SU-DHL-6 (cell line): ENCODE measurements around the gene TP53BP2.

Experiments
- H2AFZ ChIP-seq: fragments of 200-600 bp; sonication (generic); 2 replicates; pipeline ENCODE4 v1.6.1; 2014; ENCODE audit warnings: low read depth, mild to moderate bottlenecking, moderate library complexity, mixed read lengths, antibody characterized with exemption, low read length; ENCODE audit not compliant: severe bottlenecking
- H3F3A ChIP-seq: fragments of 200-600 bp; shearing (Covaris generic); 2 replicates; pipeline ENCODE4 v1.6.0; 2016; ENCODE audit warnings: antibody characterized with exemption, mild to moderate bottlenecking; ENCODE audit not compliant: insufficient read depth
- H3K27ac ChIP-seq: fragments of 200-600 bp; sonication (generic); 2 replicates; pipeline ENCODE4 v1.5.1; 2016; ENCODE audit warnings: low read depth, mild to moderate bottlenecking, low read length, moderate library complexity, mixed read lengths
- H3K27me3 ChIP-seq: fragments of 200-600 bp; sonication (generic), shearing (Covaris generic); 2 replicates; pipeline ENCODE4 v1.6.0; 2014; ENCODE audit warnings: mild to moderate bottlenecking, low read length
- H3K36me3 ChIP-seq: fragments of 200-600 bp; sonication (generic); 2 replicates; pipeline ENCODE4 v1.6.1; 2014; ENCODE audit warnings: mild to moderate bottlenecking, low read length, mixed read lengths
- H3K4me2 ChIP-seq: fragments of 300-600, 200-600 bp; shearing (Covaris generic), sonication (generic); 2 replicates; pipeline ENCODE4 v1.6.0; 2014; ENCODE audit warnings: low read length, low read depth, mild to moderate bottlenecking; ENCODE audit not compliant: poor library complexity, severe bottlenecking
- H3K4me3 ChIP-seq: fragments of 200-600 bp; sonication (generic); 2 replicates; pipeline ENCODE4 v1.5.1; 2014; ENCODE audit warnings: antibody characterized with exemption, low read length, mild to moderate bottlenecking, mixed read lengths; ENCODE audit not compliant: insufficient read depth, poor library complexity, severe bottlenecking
- H3K79me2 ChIP-seq: fragments of 200-600 bp; sonication (generic); 2 replicates; pipeline ENCODE4 v1.6.1; 2014; ENCODE audit warnings: mild to moderate bottlenecking, low read length, moderate library complexity; ENCODE audit not compliant: insufficient read depth
- H3K9ac ChIP-seq: fragments of 200-600 bp; sonication (generic); 2 replicates; pipeline ENCODE4 v1.7.0; 2014; ENCODE audit warnings: mild to moderate bottlenecking, low read length
- H3K9me2 ChIP-seq: fragments of 200-600 bp; sonication (generic); replicated peaks from 2 replicates; pipeline ENCODE4 v1.6.1; 2014; ENCODE audit warnings: low read length; ENCODE audit not compliant: insufficient read depth
- H3K9me3 ChIP-seq: fragments of 200-600 bp; sonication (generic); 2 replicates; pipeline ENCODE4 v1.6.1; 2014; ENCODE audit warnings: low read length, mixed read lengths; ENCODE audit not compliant: insufficient read depth
- H4K20me1 ChIP-seq: fragments of 200-600 bp; sonication (generic); 2 replicates; pipeline ENCODE4 v1.6.1; 2014; ENCODE audit warnings: low read depth, mild to moderate bottlenecking, antibody characterized with exemption, low read length, moderate library complexity, mixed read lengths
- CTCF ChIP-seq: fragments of 200-600 bp; sonication (generic); IDR thresholded peaks from one replicate; pipeline ENCODE4 v1.5.1; 2017; ENCODE audit warnings: antibody characterized with exemption, mild to moderate bottlenecking, low read length, moderate library complexity; ENCODE audit not compliant: insufficient read depth, poor library complexity, severe bottlenecking
- EZH2phosphoT487 ChIP-seq: fragments of 200-600 bp; sonication (generic), shearing (Covaris generic); conservative IDR thresholded peaks from 2 replicates; pipeline ENCODE4 v1.6.1; 2018; ENCODE audit warnings: mild to moderate bottlenecking, antibody characterized with exemption, low read length, moderate library complexity, mixed read lengths

The TP53BP2 gene

GRCh38 chr1:223758734-223759133, 87.0 kb downstream of the TP53BP2 start:
- Histone ChIP-seq H3K36me3 (no peaks in the 10 kb centered on the region), H3K4me3 (no peak overlapping the region), H3K79me2 (no peaks in the 10 kb centered on the region), H3K4me2 (no peak overlapping the region), H3K9ac (no peak overlapping the region), H3K27ac (no peak overlapping the region), H4K20me1 (no peaks in the 10 kb centered on the region), H3K9me2 (no peaks in the 10 kb centered on the region), H3K9me3 (no peaks in the 10 kb centered on the region), H3F3A (no peaks in the 10 kb centered on the region), H2AFZ (no peak overlapping the region), H3K27me3 (no peaks in the 10 kb centered on the region)
- TF ChIP-seq EZH2phosphoT487 (no peak), CTCF (no peak)

- no peak overlapping the region for H3K9ac ChIP-seq
- H2AFZ ChIP-seq: no peak overlapping the region
- H3K79me2 ChIP-seq: no peaks in the 10 kb centered on the region
- H3F3A ChIP-seq: no peaks in the 10 kb centered on the region
- no peak for TF ChIP-seq CTCF
- no peak for TF ChIP-seq EZH2phosphoT487
- no peak overlapping the region for H3K4me2 ChIP-seq
- no peak overlapping the region for H3K4me3 ChIP-seq
- no peaks in the 10 kb centered on the region for H3K36me3 ChIP-seq
- no peaks in the 10 kb centered on the region for H4K20me1 ChIP-seq
- H3K27me3 ChIP-seq: no peaks in the 10 kb centered on the region
- no peak overlapping the region for H3K27ac ChIP-seq
- H3K9me2 ChIP-seq: no peaks in the 10 kb centered on the region
- no peaks in the 10 kb centered on the region for H3K9me3 ChIP-seq
Observed at GRCh38 chr1:223756806-223757700, 88.7 kb downstream of the TP53BP2 start.

DNA sequence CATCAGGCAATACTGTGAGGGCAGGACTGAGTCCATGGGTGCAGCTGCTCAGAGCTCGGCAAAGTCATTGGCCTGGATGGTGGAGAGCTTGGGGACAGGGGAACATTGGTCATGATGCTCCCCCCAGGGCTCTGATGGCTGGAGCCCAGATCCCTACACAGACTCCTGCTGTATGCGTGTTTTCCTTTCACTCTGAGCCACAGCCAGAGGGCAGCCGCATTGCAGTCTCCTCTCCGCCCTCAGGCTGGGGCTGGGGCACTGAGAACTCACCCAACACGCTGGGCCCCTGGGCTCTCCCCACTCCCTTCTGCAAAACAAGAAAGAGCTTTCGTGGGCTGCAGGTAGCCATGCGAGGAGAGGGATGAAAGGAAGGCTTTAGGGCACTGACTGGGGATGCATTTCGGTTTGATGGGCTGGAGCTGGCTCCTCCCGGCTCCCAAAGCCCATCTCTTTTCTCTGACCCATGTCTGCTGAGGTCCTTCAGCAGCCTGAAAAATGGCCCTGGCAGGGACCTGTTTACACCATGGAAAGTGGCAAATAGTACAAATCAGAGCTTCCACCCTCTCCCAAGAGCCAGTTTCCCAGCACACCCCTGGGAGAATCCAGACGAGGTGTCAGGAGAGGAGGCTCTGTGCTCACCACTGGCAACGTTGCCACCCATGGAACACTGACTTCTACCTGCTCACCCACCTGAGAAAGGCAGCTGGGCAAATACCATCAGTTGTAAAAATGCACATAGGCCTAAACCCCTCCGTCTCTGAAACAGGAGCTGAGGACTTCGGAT, 89.6 kb downstream of the TP53BP2 start:
- H3K9me3 ChIP-seq: no peaks in the 10 kb centered on the region
- H3K79me2 ChIP-seq: no peaks in the 10 kb centered on the region
- H3K27me3 ChIP-seq: no peaks in the 10 kb centered on the region
- no peaks in the 10 kb centered on the region for H3F3A ChIP-seq
- TF ChIP-seq EZH2phosphoT487 (no peak), CTCF (no peak)
- no peaks in the 10 kb centered on the region for H4K20me1 ChIP-seq
- no peak overlapping the region for H3K27ac ChIP-seq
- H2AFZ ChIP-seq: no peak overlapping the region
- no peaks in the 10 kb centered on the region for H3K36me3 ChIP-seq
- no peak overlapping the region for H3K4me2 ChIP-seq
- no peak overlapping the region for H3K4me3 ChIP-seq
- H3K9me2 ChIP-seq: no peaks in the 10 kb centered on the region
- no peak overlapping the region for H3K9ac ChIP-seq
